ENCODE measurements around the gene MDM1. TPM values are rescaled to one million over a fixed set of nuclear protein-coding genes. Genes with fewer than 3 reads are reported as not detected.
A peak's percentile ranks its signal among the peaks of the same experiment; 100 is the strongest.

The MDM1 gene
- total and polyA plus RNA-seq, 2 experiments from 2014 or later: 3.6 to 14.9 TPM

GRCh38 chr12:68317047-68317667 lies 15.0 kb downstream of the MDM1 start:
- Histone ChIP-seq H3K4me3 (no peak overlapping the region), H3K4me1 (ENCODE audit: insufficient read depth) (peaks cover 4% of the 10 kb centered on the region), H3K9me3 (ENCODE audit: low read depth) (no peaks in the 10 kb centered on the region), H3K36me3 (replicated peaks; ENCODE audit: insufficient read depth, low read depth) (no peaks in the 10 kb centered on the region), H3K79me2 (no peaks in the 10 kb centered on the region), H3K4me2 (no peak overlapping the region), H2AFZ (no peak overlapping the region), H3K27ac (no peak overlapping the region), H3K27me3 (no peaks in the 10 kb centered on the region), H3K9me2 (replicated peaks; ENCODE audit: insufficient read depth) (no peaks in the 10 kb centered on the region), H4K20me1 (ENCODE audit: insufficient read depth, poor library complexity, severe bottlenecking) (no peaks in the 10 kb centered on the region)
- DNase-seq (ENCODE audit: low spot score): peak; percentile 76
- peak; percentile 69 for TF ChIP-seq CTCF (IDR thresholded peaks at IDR 0.05; ENCODE audit: poor library complexity)
- TF ChIP-seq EZH2 (IDR thresholded peaks at IDR 0.05; ENCODE audit: borderline replicate concordance): no peak
- WGBS (ENCODE audit: low lambda C conversion rate, missing lambda C conversion rate): 97% methylated on average over 1 of the region's 1 CpG

- Histone ChIP-seq H3K9me2 (replicated peaks; ENCODE audit: insufficient read depth) (no peaks in the 10 kb centered on the region), H3K36me3 (replicated peaks; ENCODE audit: insufficient read depth, low read depth) (no peaks in the 10 kb centered on the region), H4K20me1 (ENCODE audit: insufficient read depth, poor library complexity, severe bottlenecking) (no peaks in the 10 kb centered on the region), H3K9me3 (ENCODE audit: low read depth) (no peaks in the 10 kb centered on the region), H3K4me3 (no peak overlapping the region), H3K4me1 (ENCODE audit: insufficient read depth) (no peaks in the 10 kb centered on the region), H2AFZ (no peak overlapping the region), H3K4me2 (no peak overlapping the region), H3K27ac (no peak overlapping the region), H3K79me2 (no peaks in the 10 kb centered on the region), H3K27me3 (no peaks in the 10 kb centered on the region)
- DNase-seq (ENCODE audit: low spot score): no peak
- WGBS (ENCODE audit: low lambda C conversion rate, missing lambda C conversion rate): 91% methylated on average over 2 of the region's 2 CpGs
- TF ChIP-seq EZH2phosphoT487 (IDR thresholded peaks at IDR 0.05; ENCODE audit: low read depth, severe bottlenecking, unreplicated experiment) (no peak), CTCF (IDR thresholded peaks at IDR 0.05; ENCODE audit: poor library complexity) (no peak), EZH2 (IDR thresholded peaks at IDR 0.05; ENCODE audit: borderline replicate concordance) (no peak)
Observed at GRCh38 chr12:68310370-68310769, 21.8 kb downstream of the MDM1 start.

GRCh38 chr12:68306564-68306963 lies 25.6 kb downstream of the MDM1 start:
- no peak for DNase-seq (ENCODE audit: low spot score)
- Histone ChIP-seq H3K27me3 (no peaks in the 10 kb centered on the region), H3K4me1 (ENCODE audit: insufficient read depth) (no peaks in the 10 kb centered on the region), H3K36me3 (replicated peaks; ENCODE audit: insufficient read depth, low read depth) (no peaks in the 10 kb centered on the region), H3K27ac (no peak overlapping the region), H3K4me3 (no peak overlapping the region), H4K20me1 (ENCODE audit: insufficient read depth, poor library complexity, severe bottlenecking) (no peaks in the 10 kb centered on the region), H3K4me2 (no peak overlapping the region), H2AFZ (no peak overlapping the region), H3K79me2 (no peaks in the 10 kb centered on the region), H3K9me3 (ENCODE audit: low read depth) (no peaks in the 10 kb centered on the region), H3K9me2 (replicated peaks; ENCODE audit: insufficient read depth) (no peaks in the 10 kb centered on the region)
- TF ChIP-seq CTCF (IDR thresholded peaks at IDR 0.05; ENCODE audit: poor library complexity) (no peak), EZH2phosphoT487 (IDR thresholded peaks at IDR 0.05; ENCODE audit: low read depth, severe bottlenecking, unreplicated experiment) (no peak), EZH2 (IDR thresholded peaks at IDR 0.05; ENCODE audit: borderline replicate concordance) (no peak)
- 95% methylated on average over 1 of the region's 1 CpG for WGBS (ENCODE audit: low lambda C conversion rate, missing lambda C conversion rate)

Measured in hepatocyte (in vitro differentiated cells).